HEK293 (cell line): ENCODE results near the gene EFHC1.

Source experiments
- CTCF ChIA-PET: fragments of 350-600 bp; formaldehyde crosslinking; extraction: SDS; loops from one replicate; lab custom pipeline; 2021; ENCODE audit warnings: antibody characterized with exemption; lab: Yijun Ruan, JAX
- POLR2A ChIA-PET: fragments of 300-600 bp; formaldehyde crosslinking; extraction: SDS; loops from one replicate; lab custom pipeline; 2020; ENCODE audit warnings: antibody characterized with exemption, inconsistent platforms; lab: Yijun Ruan, JAX
- H3K27ac ChIP-seq: fragments of 200-500 bp; sonication (Bioruptor generic); 2 replicates; pipeline ENCODE4 v1.5.1; 2014; ENCODE audit warnings: low read depth, low read length, control low read depth, inconsistent platforms; ENCODE audit errors: extremely low read depth
- H3K36me3 ChIP-seq, 2 experiments: fragments of 200-500 bp in 1 of 2; sonication (Bioruptor generic) in 1 of 2; 1 replicate in 1 of 2; 2 replicates in 1 of 2; pipeline ENCODE4 v1.5.1; 2014 to 2017; ENCODE audit warnings: inconsistent platforms in 2 of 2, low read length in 2 of 2; ENCODE audit not compliant: control insufficient read depth in 2 of 2, insufficient read depth in 1 of 2
- H3K4me1 ChIP-seq: fragments of 200-500 bp; sonication (Bioruptor generic); 2 replicates; pipeline ENCODE4 v1.5.1; 2014; ENCODE audit warnings: mild to moderate bottlenecking, low read length, inconsistent platforms; ENCODE audit not compliant: control insufficient read depth, insufficient read depth
- H3K4me3 ChIP-seq: 2 replicates; pipeline ENCODE4 v1.5.1; 2011; ENCODE audit warnings: low read depth, mild to moderate bottlenecking, control low read depth, low read length, moderate library complexity
- H3K9me3 ChIP-seq: fragments of 200-500 bp; sonication (Bioruptor generic); 2 replicates; pipeline ENCODE4 v1.5.1; 2014; ENCODE audit warnings: low read depth, low read length, inconsistent platforms; ENCODE audit not compliant: control insufficient read depth, insufficient read depth
- ZBTB11 ChIP-seq: fragments of 450-650 bp; formaldehyde crosslinking; conservative IDR thresholded peaks from 2 replicates; pipeline ENCODE4 v1.5.1; 2016; ENCODE audit warnings: low read depth, missing biosample characterization, missing genetic modification characterization
- ZFP69B ChIP-seq: fragments of 450-650 bp; formaldehyde crosslinking; IDR thresholded peaks from 2 replicates; pipeline ENCODE4 v1.5.1; 2016; ENCODE audit warnings: missing biosample characterization, missing genetic modification characterization
- ZIC2 ChIP-seq: fragments of 450-650 bp; formaldehyde crosslinking; IDR thresholded peaks from 2 replicates; pipeline ENCODE4 v1.5.1; 2016; ENCODE audit warnings: missing biosample characterization, missing genetic modification characterization
- ZNF132 ChIP-seq: fragments of 450-650 bp; formaldehyde crosslinking; IDR thresholded peaks from 2 replicates; pipeline ENCODE4 v1.5.1; 2017; ENCODE audit warnings: missing biosample characterization, missing genetic modification characterization, borderline replicate concordance
- ZNF146 ChIP-seq: fragments of 450-650 bp; formaldehyde crosslinking; IDR thresholded peaks from 2 replicates; pipeline ENCODE4 v1.5.1; 2016; ENCODE audit warnings: missing biosample characterization, missing genetic modification characterization
- ZNF16 ChIP-seq: fragments of 450-650 bp; formaldehyde crosslinking; IDR thresholded peaks from 2 replicates; pipeline ENCODE4 v1.5.1; 2016; ENCODE audit warnings: low read depth, missing biosample characterization, missing genetic modification characterization
- ZNF169 ChIP-seq: fragments of 450-650 bp; formaldehyde crosslinking; IDR thresholded peaks from 2 replicates; pipeline ENCODE4 v1.5.1; 2016; ENCODE audit warnings: missing biosample characterization, missing genetic modification characterization
- ZNF184 ChIP-seq: fragments of 450-650 bp; IDR thresholded peaks from 2 replicates; pipeline ENCODE4 v1.5.1; 2018; ENCODE audit warnings: missing biosample characterization, mild to moderate bottlenecking, missing genetic modification characterization
- ZNF24 ChIP-seq: fragments of 450-650 bp; formaldehyde crosslinking; IDR thresholded peaks from 2 replicates; pipeline ENCODE4 v1.5.1; 2016; ENCODE audit warnings: missing biosample characterization, missing genetic modification characterization
- ZNF341 ChIP-seq: fragments of 450-650 bp; formaldehyde crosslinking; IDR thresholded peaks from 2 replicates; pipeline ENCODE4; 2016; ENCODE audit warnings: low read depth, missing biosample characterization, missing genetic modification characterization
- ZNF391 ChIP-seq: fragments of 450-650 bp; formaldehyde crosslinking; IDR thresholded peaks from 2 replicates; pipeline ENCODE4 v1.5.1; 2016; ENCODE audit warnings: low read depth, missing biosample characterization, missing genetic modification characterization, borderline replicate concordance
- ZNF544 ChIP-seq: fragments of 450-650 bp; formaldehyde crosslinking; IDR thresholded peaks from 2 replicates; pipeline ENCODE4 v1.5.0; 2017; ENCODE audit warnings: missing biosample characterization, missing genetic modification characterization
- ZNF600 ChIP-seq: fragments of 450-650 bp; formaldehyde crosslinking; IDR thresholded peaks from 2 replicates; pipeline ENCODE4 v1.5.1; 2016; ENCODE audit warnings: missing biosample characterization, missing genetic modification characterization
- ZNF792 ChIP-seq: fragments of 450-650 bp; formaldehyde crosslinking; IDR thresholded peaks from 2 replicates; pipeline ENCODE4 v1.5.1; 2016; ENCODE audit warnings: missing biosample characterization, missing genetic modification characterization
- ZSCAN5A ChIP-seq: fragments of 450-650 bp; formaldehyde crosslinking; IDR thresholded peaks from 2 replicates; pipeline ENCODE4 v1.5.1; 2016; ENCODE audit warnings: missing biosample characterization, missing genetic modification characterization
- TF ChIP-seq, protein P1 (sequence below): fragments of 450-650 bp; formaldehyde crosslinking; IDR thresholded peaks from 2 replicates; pipeline ENCODE4 v1.5.1; 2016; ENCODE audit warnings: missing biosample characterization, missing genetic modification characterization

EFHC1 gene

GRCh38 chr6:52544602-52545405, 124.7 kb downstream of the EFHC1 start:
- Histone ChIP-seq H3K9me3 (no peaks in the 10 kb centered on the region), H3K4me3 (no peak overlapping the region), H3K36me3 (no peaks in the 10 kb centered on the region), H3K27ac (no peak overlapping the region), H3K4me1 (peaks cover 25% of the 10 kb centered on the region)
- ChIA-PET POLR2A (no interaction called here), CTCF (interaction anchor here (0.5 to 1.7 kb wide), 3 partner anchors 12 to 107 kb away, joined by 3 to 4 read pairs (median 3); no protein-coding TSS in a partner anchor)
- TF ChIP-seq ZNF341 (tag by site-specific recombination) (no peak), ZSCAN5A (no peak), ZNF132 (tag by site-specific recombination) (no peak), ZBTB11 (tag by site-specific recombination) (no peak), ZNF24 (no peak), ZNF391 (tag by site-specific recombination) (no peak), ZNF16 (tag by site-specific recombination) (no peak), ZNF544 (tag by site-specific recombination) (no peak), ZNF146 (tag by site-specific recombination) (no peak), ZFP69B (tag by site-specific recombination) (no peak), ZNF184 (tag by site-specific recombination) (no peak), ZNF169 (tag by site-specific recombination) (no peak), ZNF792 (no peak), ZIC2 (tag by site-specific recombination) (no peak), ZNF600 (tag by site-specific recombination) (no peak)
- TF ChIP-seq, protein P1, sequence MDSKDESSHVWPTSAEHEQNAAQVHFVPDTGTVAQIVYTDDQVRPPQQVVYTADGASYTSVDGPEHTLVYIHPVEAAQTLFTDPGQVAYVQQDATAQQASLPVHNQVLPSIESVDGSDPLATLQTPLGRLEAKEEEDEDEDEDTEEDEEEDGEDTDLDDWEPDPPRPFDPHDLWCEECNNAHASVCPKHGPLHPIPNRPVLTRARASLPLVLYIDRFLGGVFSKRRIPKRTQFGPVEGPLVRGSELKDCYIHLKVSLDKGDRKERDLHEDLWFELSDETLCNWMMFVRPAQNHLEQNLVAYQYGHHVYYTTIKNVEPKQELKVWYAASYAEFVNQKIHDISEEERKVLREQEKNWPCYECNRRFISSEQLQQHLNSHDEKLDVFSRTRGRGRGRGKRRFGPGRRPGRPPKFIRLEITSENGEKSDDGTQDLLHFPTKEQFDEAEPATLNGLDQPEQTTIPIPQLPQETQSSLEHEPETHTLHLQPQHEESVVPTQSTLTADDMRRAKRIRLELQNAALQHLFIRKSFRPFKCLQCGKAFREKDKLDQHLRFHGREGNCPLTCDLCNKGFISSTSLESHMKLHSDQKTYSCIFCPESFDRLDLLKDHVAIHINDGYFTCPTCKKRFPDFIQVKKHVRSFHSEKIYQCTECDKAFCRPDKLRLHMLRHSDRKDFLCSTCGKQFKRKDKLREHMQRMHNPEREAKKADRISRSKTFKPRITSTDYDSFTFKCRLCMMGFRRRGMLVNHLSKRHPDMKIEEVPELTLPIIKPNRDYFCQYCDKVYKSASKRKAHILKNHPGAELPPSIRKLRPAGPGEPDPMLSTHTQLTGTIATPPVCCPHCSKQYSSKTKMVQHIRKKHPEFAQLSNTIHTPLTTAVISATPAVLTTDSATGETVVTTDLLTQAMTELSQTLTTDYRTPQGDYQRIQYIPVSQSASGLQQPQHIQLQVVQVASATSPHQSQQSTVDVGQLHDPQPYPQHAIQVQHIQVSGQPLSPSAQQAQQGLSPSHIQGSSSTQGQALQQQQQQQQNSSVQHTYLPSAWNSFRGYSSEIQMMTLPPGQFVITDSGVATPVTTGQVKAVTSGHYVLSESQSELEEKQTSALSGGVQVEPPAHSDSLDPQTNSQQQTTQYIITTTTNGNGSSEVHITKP (tag by site-specific recombination) = no peak
